ENCODE data around the gene CTBP2. TPM values are rescaled to one million over a fixed set of nuclear protein-coding genes. Genes with fewer than 3 reads are reported as not detected.

CTBP2 gene
- total RNA-seq, 6 experiments from 2014 or later: 70.6 to 86.9 (median 78.8) TPM

- no peak overlapping the region for H3K4me3 Mint-ChIP-seq
- DNase-seq: no peak
- H3K27ac Mint-ChIP-seq: no peak overlapping the region
- no peak for TF ChIP-seq CTCF (IDR thresholded peaks at IDR 0.05)
- peaks cover 13% of the 10 kb centered on the region for H3K27me3 Mint-ChIP-seq (ENCODE audit: insufficient read depth)
- no peaks in the 10 kb centered on the region for H3K4me1 Mint-ChIP-seq (ENCODE audit: low read depth)
- H3K9me3 Mint-ChIP-seq: no peaks in the 10 kb centered on the region
- no peaks in the 10 kb centered on the region for H3K36me3 Mint-ChIP-seq (ENCODE audit: low read depth)
Observed at GRCh38 chr10:125169915-125170314, 9.6 kb upstream of the CTBP2 start.

- Mint-ChIP-seq H3K27me3 (ENCODE audit: insufficient read depth) (peaks cover 10% of the 10 kb centered on the region), H3K9me3 (no peaks in the 10 kb centered on the region), H3K27ac (no peak overlapping the region), H3K4me1 (ENCODE audit: low read depth) (no peaks in the 10 kb centered on the region), H3K4me3 (no peak overlapping the region), H3K36me3 (ENCODE audit: low read depth) (no peaks in the 10 kb centered on the region)
- TF ChIP-seq CTCF (IDR thresholded peaks at IDR 0.05): no peak
- DNase-seq: no peak
Observed at GRCh38 chr10:125169279-125169678, 8.9 kb upstream of the CTBP2 start.

GRCh38 chr10:125166658-125167057 lies 6.3 kb upstream of the CTBP2 start:
- no peaks in the 10 kb centered on the region for H3K4me1 Mint-ChIP-seq (ENCODE audit: low read depth)
- H3K4me3 Mint-ChIP-seq: no peak overlapping the region
- H3K36me3 Mint-ChIP-seq (ENCODE audit: low read depth): no peaks in the 10 kb centered on the region
- H3K27ac Mint-ChIP-seq: no peak overlapping the region; the same call in 1 of the 2 replicates
- peaks cover 6% of the 10 kb centered on the region for H3K27me3 Mint-ChIP-seq (ENCODE audit: insufficient read depth)
- H3K9me3 Mint-ChIP-seq: no peaks in the 10 kb centered on the region
- no peak for DNase-seq
- TF ChIP-seq CTCF (IDR thresholded peaks at IDR 0.05): no peak

- peaks cover 6% of the 10 kb centered on the region for H3K27me3 Mint-ChIP-seq (ENCODE audit: insufficient read depth)
- no peak for TF ChIP-seq CTCF (IDR thresholded peaks at IDR 0.05)
- no peaks in the 10 kb centered on the region for H3K4me1 Mint-ChIP-seq (ENCODE audit: low read depth)
- no peaks in the 10 kb centered on the region for H3K36me3 Mint-ChIP-seq (ENCODE audit: low read depth)
- no peak overlapping the region for H3K4me3 Mint-ChIP-seq
- no peaks in the 10 kb centered on the region for H3K9me3 Mint-ChIP-seq
- no peak overlapping the region; the same call in 1 of the 2 replicates for H3K27ac Mint-ChIP-seq
- DNase-seq: no peak
Observed at GRCh38 chr10:125165584-125166573, 5.5 kb upstream of the CTBP2 start.

GRCh38 chr10:125164421-125164820 lies 4.1 kb upstream of the CTBP2 start:
- no peak for DNase-seq
- H3K4me3 Mint-ChIP-seq: no peak overlapping the region
- H3K36me3 Mint-ChIP-seq (ENCODE audit: low read depth): no peaks in the 10 kb centered on the region
- no peak overlapping the region for H3K27ac Mint-ChIP-seq
- no peak for TF ChIP-seq CTCF (IDR thresholded peaks at IDR 0.05)
- no peaks in the 10 kb centered on the region for H3K4me1 Mint-ChIP-seq (ENCODE audit: low read depth)
- peaks cover 3% of the 10 kb centered on the region for H3K27me3 Mint-ChIP-seq (ENCODE audit: insufficient read depth)
- H3K9me3 Mint-ChIP-seq: no peaks in the 10 kb centered on the region
